WTC11 (cell line): Measurements from ENCODE around the gene DMRT2.

Source experiments
- FOXK1 ChIP-seq: sonication (generic); formaldehyde crosslinking; IDR thresholded peaks from 2 replicates; pipeline ENCODE4 v1.8.0; 2022; ENCODE audit warnings: mild to moderate bottlenecking, moderate library complexity, missing genetic modification reagents
- MAX ChIP-seq: sonication (generic); formaldehyde crosslinking; IDR thresholded peaks from 2 replicates; pipeline ENCODE4 v1.8.0; 2022; ENCODE audit warnings: mild to moderate bottlenecking, missing genetic modification reagents
- NFE2L1 ChIP-seq: sonication (generic); formaldehyde crosslinking; IDR thresholded peaks from 2 replicates; pipeline ENCODE4 v1.8.1; 2023; ENCODE audit warnings: missing genetic modification reagents
- NFYB ChIP-seq: sonication (generic); formaldehyde crosslinking; conservative IDR thresholded peaks from 2 replicates; pipeline ENCODE4 v1.8.0; 2022; ENCODE audit warnings: low read depth, missing genetic modification reagents
- NR3C1 ChIP-seq: sonication (generic); formaldehyde crosslinking; conservative IDR thresholded peaks from 2 replicates; pipeline ENCODE4 v1.8.1; 2023; ENCODE audit warnings: low read depth, mild to moderate bottlenecking, missing genetic modification reagents
- SP1 ChIP-seq: sonication (generic); formaldehyde crosslinking; conservative IDR thresholded peaks from 2 replicates; pipeline ENCODE4 v1.8.1; 2022; ENCODE audit warnings: missing genetic modification reagents
- USF2 ChIP-seq: sonication (generic); formaldehyde crosslinking; IDR thresholded peaks from 2 replicates; pipeline ENCODE4 v1.8.1; 2023; ENCODE audit warnings: mild to moderate bottlenecking, missing genetic modification reagents, moderate library complexity
- TF ChIP-seq, protein P1 (sequence below): sonication (generic); formaldehyde crosslinking; conservative IDR thresholded peaks from 2 replicates; pipeline ENCODE4 v1.8.1; 2022; ENCODE audit warnings: mild to moderate bottlenecking, missing genetic modification reagents
- TF ChIP-seq, protein P2 (sequence below): sonication (generic); formaldehyde crosslinking; IDR thresholded peaks from 2 replicates; pipeline ENCODE4 v1.8.1; 2022; ENCODE audit warnings: mild to moderate bottlenecking, missing genetic modification reagents, moderate library complexity, borderline replicate concordance
- TF ChIP-seq, protein P3 (sequence below): fragments of 200-600 bp; IDR thresholded peaks from 2 replicates; pipeline ENCODE4 v1.8.0; 2022; ENCODE audit warnings: antibody characterized with exemption
- TF ChIP-seq, protein P4 (sequence below): sonication (generic); formaldehyde crosslinking; IDR thresholded peaks from 2 replicates; pipeline ENCODE4 v1.8.1; 2022; ENCODE audit warnings: low read depth, missing genetic modification reagents, borderline replicate concordance

DNA sequence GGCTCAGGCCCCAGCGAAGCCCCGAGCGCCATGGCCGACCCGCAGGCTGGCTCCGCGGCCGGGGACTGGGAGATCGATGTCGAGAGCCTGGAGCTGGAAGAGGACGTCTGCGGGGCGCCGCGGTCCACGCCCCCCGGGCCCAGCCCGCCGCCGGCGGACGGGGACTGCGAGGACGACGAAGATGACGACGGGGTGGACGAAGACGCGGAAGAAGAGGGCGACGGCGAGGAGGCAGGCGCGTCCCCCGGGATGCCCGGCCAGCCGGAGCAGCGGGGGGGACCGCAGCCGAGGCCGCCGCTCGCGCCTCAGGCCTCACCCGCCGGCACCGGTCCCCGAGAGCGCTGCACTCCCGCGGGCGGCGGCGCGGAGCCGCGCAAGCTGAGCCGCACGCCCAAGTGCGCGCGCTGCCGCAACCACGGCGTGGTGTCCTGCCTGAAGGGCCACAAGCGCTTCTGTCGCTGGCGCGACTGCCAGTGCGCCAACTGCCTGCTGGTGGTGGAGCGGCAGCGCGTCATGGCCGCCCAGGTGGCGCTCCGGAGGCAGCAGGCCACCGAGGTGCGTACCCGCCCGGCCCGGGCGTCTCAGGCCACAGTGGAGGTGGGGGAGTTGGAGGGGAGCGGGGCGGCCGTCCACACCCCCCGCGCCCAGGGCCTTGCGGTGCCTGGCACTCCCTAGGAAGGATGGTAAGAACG lies 1.6 kb downstream of the DMRT2 start:
- TF ChIP-seq NFE2L1 (CRISPR knock-in tag) (no peak), MAX (CRISPR knock-in tag) (no peak), SP1 (CRISPR knock-in tag) (no peak), USF2 (no peak), NR3C1 (CRISPR knock-in tag) (no peak), NFYB (no peak), FOXK1 (CRISPR knock-in tag) (0 out of 2 replicates have a peak, but pooled peaks have one; percentile 23)
- TF ChIP-seq, protein P1, sequence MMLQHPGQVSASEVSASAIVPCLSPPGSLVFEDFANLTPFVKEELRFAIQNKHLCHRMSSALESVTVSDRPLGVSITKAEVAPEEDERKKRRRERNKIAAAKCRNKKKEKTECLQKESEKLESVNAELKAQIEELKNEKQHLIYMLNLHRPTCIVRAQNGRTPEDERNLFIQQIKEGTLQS, result no peak
- TF ChIP-seq, protein P2, sequence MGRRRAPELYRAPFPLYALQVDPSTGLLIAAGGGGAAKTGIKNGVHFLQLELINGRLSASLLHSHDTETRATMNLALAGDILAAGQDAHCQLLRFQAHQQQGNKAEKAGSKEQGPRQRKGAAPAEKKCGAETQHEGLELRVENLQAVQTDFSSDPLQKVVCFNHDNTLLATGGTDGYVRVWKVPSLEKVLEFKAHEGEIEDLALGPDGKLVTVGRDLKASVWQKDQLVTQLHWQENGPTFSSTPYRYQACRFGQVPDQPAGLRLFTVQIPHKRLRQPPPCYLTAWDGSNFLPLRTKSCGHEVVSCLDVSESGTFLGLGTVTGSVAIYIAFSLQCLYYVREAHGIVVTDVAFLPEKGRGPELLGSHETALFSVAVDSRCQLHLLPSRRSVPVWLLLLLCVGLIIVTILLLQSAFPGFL, result no peak
- TF ChIP-seq, protein P3, sequence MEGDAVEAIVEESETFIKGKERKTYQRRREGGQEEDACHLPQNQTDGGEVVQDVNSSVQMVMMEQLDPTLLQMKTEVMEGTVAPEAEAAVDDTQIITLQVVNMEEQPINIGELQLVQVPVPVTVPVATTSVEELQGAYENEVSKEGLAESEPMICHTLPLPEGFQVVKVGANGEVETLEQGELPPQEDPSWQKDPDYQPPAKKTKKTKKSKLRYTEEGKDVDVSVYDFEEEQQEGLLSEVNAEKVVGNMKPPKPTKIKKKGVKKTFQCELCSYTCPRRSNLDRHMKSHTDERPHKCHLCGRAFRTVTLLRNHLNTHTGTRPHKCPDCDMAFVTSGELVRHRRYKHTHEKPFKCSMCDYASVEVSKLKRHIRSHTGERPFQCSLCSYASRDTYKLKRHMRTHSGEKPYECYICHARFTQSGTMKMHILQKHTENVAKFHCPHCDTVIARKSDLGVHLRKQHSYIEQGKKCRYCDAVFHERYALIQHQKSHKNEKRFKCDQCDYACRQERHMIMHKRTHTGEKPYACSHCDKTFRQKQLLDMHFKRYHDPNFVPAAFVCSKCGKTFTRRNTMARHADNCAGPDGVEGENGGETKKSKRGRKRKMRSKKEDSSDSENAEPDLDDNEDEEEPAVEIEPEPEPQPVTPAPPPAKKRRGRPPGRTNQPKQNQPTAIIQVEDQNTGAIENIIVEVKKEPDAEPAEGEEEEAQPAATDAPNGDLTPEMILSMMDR, result no peak
- TF ChIP-seq, protein P4, sequence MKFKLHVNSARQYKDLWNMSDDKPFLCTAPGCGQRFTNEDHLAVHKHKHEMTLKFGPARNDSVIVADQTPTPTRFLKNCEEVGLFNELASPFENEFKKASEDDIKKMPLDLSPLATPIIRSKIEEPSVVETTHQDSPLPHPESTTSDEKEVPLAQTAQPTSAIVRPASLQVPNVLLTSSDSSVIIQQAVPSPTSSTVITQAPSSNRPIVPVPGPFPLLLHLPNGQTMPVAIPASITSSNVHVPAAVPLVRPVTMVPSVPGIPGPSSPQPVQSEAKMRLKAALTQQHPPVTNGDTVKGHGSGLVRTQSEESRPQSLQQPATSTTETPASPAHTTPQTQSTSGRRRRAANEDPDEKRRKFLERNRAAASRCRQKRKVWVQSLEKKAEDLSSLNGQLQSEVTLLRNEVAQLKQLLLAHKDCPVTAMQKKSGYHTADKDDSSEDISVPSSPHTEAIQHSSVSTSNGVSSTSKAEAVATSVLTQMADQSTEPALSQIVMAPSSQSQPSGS (CRISPR knock-in tag), result no peak
